A549 treated with dexamethasone at 1 μM for 4 hours (cell line): Measurements from ENCODE around the gene BBOX1. TPM values are rescaled to one million over a fixed set of nuclear protein-coding genes. Genes with fewer than 3 reads are reported as not detected.

Experiments
- total RNA-seq: library from RNA; stranded (reverse); fragments of 200-300 nt; extraction: Qiagen RNA extraction; gene quantifications from 5 replicates; pipeline ENCODE4 v1.2.3, GENCODE V29; 2022

BBOX1 gene, protein sequence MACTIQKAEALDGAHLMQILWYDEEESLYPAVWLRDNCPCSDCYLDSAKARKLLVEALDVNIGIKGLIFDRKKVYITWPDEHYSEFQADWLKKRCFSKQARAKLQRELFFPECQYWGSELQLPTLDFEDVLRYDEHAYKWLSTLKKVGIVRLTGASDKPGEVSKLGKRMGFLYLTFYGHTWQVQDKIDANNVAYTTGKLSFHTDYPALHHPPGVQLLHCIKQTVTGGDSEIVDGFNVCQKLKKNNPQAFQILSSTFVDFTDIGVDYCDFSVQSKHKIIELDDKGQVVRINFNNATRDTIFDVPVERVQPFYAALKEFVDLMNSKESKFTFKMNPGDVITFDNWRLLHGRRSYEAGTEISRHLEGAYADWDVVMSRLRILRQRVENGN
- not detected in 5 replicates for total RNA-seq

DNA sequence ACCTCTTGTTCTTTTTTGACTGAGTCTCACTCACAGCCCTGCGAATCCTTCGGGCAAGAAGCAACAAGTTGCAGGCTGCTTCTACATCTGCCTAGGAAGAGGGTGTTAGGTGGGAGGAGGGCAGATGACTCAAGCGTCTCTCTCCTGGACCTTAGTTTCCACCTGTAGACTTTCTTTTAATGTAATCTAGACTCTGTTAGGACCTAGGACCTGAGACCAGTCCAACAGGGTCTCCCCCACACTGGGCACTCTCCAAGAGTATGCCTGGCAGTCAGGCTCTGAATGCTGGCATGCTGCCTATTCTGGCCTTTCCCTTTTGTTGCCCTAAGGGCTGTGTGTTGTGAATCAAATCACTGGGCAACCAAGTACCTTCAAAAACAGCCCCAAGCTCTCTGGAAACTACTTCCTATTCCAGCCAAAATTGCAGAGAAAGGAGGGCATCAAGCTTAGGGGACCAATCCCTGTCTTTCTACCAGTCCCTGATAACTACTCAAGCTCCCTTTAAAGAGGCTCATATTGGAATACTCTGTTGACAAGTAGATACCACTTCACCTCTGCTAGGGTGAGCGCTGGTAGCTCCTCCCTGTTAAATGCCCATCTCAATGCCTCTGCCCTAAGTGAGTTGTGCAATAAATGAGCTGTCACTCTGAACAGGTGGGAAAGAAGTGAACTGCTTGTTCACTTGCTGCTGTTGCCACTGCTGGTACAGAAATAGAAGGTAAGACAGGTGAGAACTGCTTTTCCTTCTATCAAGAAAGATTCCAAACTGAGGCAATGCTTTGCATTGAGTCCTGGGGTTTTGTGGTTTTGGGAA lies at the start of gene BBOX1:
TSS of gene BBOX1 (plus strand) at position 514 of the 814 bp plus-strand sequence. CDS start 14,616 bp downstream, outside the sequence.

GRCh38 chr11:26993965-26994457 lies 46.6 kb upstream of the BBOX1 start, which contains the start of gene FIBIN:
Gene FIBIN, plus strand, starts transcription at chr11:26994112. Its CDS starts 415 bp downstream, at chr11:26994527.

Other genes starting within 250 kb of the BBOX1 start
- not detected in 5 replicates for gene FIBIN, start 46.7 kb upstream of the BBOX1 start, total RNA-seq